ENCODE measurements around the gene TRIM56.
"Not testable (repeated sequence)": the region's sequence is repeated elsewhere in the genome, so short reads cannot be mapped to it uniquely, and the experiment has no call there.

The TRIM56 gene, protein sequence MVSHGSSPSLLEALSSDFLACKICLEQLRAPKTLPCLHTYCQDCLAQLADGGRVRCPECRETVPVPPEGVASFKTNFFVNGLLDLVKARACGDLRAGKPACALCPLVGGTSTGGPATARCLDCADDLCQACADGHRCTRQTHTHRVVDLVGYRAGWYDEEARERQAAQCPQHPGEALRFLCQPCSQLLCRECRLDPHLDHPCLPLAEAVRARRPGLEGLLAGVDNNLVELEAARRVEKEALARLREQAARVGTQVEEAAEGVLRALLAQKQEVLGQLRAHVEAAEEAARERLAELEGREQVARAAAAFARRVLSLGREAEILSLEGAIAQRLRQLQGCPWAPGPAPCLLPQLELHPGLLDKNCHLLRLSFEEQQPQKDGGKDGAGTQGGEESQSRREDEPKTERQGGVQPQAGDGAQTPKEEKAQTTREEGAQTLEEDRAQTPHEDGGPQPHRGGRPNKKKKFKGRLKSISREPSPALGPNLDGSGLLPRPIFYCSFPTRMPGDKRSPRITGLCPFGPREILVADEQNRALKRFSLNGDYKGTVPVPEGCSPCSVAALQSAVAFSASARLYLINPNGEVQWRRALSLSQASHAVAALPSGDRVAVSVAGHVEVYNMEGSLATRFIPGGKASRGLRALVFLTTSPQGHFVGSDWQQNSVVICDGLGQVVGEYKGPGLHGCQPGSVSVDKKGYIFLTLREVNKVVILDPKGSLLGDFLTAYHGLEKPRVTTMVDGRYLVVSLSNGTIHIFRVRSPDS

DNA sequence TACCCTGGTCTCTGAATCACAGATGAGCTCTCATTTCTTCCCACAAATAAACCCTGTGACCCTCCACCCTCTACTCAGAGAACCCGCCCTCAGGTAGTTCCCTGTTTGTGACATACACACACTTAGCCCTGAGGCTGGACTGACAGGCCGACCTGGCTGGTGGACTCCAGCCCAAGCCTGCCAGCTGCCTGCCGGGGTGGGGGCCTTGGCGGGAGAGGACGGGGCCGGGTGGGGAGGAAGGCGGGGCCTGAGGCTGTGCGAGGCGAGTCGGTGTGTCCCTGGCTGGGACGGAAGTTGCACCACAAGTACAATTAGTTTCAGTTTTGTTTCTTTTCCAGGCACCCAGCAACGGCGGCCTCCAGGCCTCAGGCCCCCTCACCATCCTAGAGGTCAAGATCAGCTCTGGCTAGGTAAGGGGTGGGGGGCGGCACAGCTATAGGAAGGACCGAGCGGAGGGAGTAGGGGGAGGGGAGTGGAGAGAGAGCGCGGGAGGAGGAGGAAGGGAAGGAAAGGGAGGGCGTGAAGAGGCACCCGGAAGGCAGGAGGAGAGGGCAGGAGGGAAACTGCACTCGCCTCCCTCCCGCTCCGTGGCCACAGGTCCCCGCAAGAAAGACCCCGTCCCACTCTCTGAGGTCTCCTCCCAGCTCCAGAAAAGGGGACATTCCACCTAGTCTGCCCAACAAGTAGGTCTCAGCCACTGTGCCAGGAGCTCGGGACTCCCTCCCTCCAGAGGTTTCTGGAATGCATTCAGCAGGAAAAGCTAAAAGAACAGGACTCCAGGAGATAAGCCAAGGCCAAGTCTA, at the start of gene TRIM56:
TSS of gene TRIM56 (plus strand) at position 320 of the 803 bp plus-strand sequence. CDS start 1,832 bp downstream, outside the sequence.
- peak; percentile 82 for DNase-seq (ENCODE audit: low spot score)
- FAIRE-seq, result no peak

DNA sequence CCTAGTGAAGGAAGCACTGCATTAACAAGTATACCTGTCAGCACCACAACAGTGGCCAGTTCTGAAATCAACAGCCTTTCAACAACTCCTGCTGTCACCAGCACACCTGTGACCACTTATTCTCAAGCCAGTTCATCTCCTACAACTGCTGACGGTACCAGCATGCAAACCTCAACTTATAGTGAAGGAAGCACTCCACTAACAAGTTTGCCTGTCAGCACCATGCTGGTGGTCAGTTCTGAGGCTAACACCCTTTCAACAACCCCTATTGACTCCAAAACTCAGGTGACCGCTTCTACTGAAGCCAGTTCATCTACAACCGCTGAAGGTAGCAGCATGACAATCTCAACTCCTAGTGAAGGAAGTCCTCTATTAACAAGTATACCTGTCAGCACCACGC, 49.3 kb upstream of the TRIM56 start:
- no peak for DNase-seq (ENCODE audit: low spot score)
- no peak for FAIRE-seq

- not testable (repeated sequence) for FAIRE-seq; DNase-seq (ENCODE audit: low spot score)
These were observed 44.0 kb upstream of the TRIM56 start for GRCh38 chr7:101041283-101041682.

DNA sequence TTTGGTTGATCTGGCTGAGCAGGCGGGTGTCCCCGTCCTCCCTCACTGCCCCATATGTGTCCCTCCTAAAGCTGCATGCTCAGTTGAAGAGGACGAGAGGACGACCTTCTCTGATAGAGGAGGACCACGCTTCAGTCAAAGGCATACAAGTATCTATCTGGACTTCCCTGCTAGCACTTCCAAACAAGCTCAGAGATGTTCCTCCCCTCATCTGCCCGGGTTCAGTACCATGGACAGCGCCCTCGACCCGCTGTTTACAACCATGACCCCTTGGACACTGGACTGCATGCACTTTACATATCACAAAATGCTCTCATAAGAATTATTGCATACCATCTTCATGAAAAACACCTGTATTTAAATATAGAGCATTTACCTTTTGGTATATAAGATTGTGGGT, 26.9 kb upstream of the TRIM56 start:
- DNase-seq (ENCODE audit: low spot score) (peak; percentile 20), FAIRE-seq (no peak)

- FAIRE-seq (no peak), DNase-seq (ENCODE audit: low spot score) (no peak)
These were observed 25.7 kb upstream of the TRIM56 start for GRCh38 chr7:101059620-101059942.

DNA sequence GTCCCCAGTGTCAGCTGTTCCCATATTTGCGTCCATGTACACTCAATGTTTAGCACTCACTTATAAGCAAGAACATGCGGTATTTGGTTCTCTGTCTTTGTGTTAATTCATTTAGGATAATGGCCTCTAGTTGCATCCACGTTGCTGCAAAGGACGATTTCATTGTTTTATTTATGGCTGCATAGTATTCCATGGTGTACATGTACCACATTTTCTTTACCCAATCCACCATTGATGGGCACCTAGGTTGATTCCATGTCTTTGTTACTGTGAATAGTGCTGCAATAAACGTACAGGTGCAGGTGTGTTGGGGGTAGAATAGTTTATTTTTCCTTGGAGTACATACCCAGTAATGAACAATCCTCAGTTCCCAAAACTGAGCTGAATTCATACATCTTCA, 24.3 kb upstream of the TRIM56 start:
- DNase-seq (ENCODE audit: low spot score) (no peak), FAIRE-seq (no peak)

DNA sequence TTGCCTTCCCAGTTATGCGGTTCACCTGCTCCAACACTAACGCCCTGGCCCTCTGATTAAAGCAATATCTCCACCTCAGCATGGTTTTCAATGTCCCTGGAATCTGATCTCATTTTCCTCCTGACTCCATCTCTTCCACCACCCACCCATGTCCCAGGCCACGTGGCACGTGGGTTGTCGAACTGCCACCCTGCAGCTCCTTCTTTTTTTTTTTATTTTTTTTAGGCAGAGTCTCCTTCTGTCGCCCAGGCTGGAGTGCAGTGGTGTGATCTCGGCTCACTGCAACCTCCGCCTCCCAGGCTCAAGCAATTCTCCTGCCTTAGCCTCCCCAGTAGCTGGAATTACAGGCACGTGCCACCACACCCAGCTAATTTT, 21.1 kb upstream of the TRIM56 start:
- not testable (repeated sequence) for FAIRE-seq; DNase-seq (ENCODE audit: low spot score)

GRCh38 chr7:101065162-101065561, 20.1 kb upstream of the TRIM56 start:
- not testable (repeated sequence) for FAIRE-seq

DNA sequence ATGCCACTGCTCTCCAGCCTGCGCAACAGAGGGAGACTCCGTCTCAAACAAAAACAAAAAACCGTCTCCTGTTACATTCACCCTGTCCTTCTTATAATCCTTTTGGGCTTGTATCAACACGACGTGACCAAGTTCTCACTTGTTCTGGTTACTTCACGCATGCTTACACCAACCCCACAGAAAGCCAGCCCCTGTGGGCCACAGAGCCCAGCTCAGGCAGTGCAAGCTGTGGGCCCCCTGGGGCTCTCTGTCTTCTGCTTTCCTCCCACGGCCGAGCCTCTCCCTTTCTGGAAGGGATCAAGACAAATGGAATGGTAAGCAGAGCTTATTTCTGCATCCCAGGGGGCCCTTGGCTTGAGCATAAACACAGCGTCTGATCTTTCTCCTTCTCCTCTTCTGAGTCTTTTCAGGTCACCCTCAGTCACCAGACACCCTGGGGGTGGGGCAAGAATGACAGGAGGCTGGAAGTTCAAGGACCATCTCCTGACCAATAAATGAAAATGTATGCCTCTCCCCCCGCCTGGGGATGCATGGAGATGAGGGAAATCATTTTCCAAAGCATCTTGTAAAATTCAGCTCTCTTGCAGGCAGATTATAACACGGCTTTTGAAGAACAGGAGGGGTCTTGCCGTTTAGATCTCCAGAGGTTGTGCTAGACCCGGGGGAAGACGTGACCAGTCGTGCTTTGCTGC, 19.0 kb upstream of the TRIM56 start:
- no peak for FAIRE-seq
- no peak for DNase-seq (ENCODE audit: low spot score)

More at GRCh38 chr7:101065162-101065561, 20.1 kb upstream of the TRIM56 start:
- not testable (repeated sequence) for DNase-seq (ENCODE audit: low spot score)

DNA sequence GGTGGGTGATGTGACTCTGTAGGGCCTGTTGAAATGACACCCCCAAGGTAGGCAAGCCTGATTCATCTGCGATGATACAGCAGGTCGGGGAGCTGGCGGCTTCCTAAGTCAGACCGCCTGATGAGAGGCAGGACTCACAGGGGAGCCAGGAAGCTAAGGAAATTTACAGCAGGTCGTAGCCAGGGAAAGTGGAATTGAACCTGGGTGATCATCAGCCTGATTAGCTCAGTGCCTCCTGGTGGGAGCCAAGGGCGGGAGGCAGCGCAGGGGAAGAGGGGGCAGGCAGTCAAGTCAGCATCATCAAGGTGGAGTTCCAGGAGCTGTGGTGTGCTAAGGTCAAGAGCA, 18.5 kb upstream of the TRIM56 start:
- FAIRE-seq (no peak), DNase-seq (ENCODE audit: low spot score) (no peak)

DNA sequence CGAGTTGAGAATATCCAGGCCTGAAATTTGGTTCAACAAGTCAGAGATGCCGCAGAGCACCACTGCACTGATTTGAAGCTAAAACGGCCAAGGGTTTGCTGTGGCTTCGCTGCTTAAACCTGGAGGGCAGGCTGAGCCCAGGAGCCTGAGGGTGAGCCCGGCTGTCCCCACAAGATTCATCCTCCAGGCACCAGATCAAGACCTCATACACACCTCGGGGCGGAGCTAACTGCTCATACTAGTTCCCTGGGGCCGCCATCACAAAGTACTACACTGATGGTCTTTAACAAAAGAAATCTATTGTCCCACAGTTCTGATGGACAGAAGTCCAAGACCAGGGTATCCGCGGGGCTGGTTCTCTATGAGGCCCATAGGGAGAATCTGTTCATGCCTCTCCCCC, 16.9 kb upstream of the TRIM56 start:
- DNase-seq (ENCODE audit: low spot score), result no peak
- no peak for FAIRE-seq

DNA sequence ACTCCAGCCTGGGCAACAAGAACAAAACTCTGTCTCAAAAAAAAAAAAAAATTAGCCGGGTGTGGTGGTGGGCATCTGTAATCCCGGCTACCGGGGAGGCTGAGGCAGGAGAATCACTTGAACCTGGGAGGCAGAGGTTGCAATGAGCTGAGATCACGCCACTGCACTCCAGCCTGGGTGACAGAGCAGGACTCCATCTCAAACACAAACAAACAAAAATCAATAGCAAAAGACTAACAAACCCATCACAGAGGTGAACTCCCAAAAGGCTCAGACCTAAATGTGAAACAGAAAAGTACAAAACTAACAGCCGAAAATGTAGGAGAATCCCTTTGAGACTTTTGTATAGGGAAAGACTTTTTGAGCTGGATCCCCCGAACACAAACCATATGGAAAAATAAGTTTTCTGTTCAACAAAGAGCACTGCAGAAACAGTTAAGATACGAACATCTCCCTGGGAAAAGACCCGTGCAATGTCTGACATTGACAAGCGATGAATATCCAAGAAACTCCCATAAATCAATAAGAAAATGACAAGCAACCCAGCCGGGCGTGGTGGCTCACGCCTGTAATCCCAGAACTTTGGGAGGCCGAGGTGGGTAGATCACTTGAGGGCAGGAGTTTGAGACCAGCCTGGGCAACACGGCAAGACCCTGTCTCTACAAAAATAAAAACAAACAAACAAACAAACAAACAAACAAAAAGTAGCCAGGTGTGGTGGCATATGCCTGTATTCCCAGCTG, 13.7 kb upstream of the TRIM56 start:
- not testable (repeated sequence) for DNase-seq (ENCODE audit: low spot score); FAIRE-seq

GRCh38 chr7:101075646-101076045, 9.6 kb upstream of the TRIM56 start:
- DNase-seq (ENCODE audit: low spot score), result no peak
- no peak for FAIRE-seq

- DNase-seq (ENCODE audit: low spot score); FAIRE-seq: not testable (repeated sequence)
These were observed 9.1 kb upstream of the TRIM56 start for GRCh38 chr7:101076183-101076582.

GRCh38 chr7:101077303-101078086, 7.8 kb upstream of the TRIM56 start:
- FAIRE-seq (peak; percentile 81), DNase-seq (ENCODE audit: low spot score) (peak; percentile 91)

- no peak for DNase-seq (ENCODE audit: low spot score)
- FAIRE-seq, result no peak
These were observed 3.8 kb upstream of the TRIM56 start for GRCh38 chr7:101081432-101081831.

GRCh38 chr7:101084865-101085161, 468 bp upstream of the TRIM56 start:
- FAIRE-seq (no peak), DNase-seq (ENCODE audit: low spot score) (no peak)

DNA sequence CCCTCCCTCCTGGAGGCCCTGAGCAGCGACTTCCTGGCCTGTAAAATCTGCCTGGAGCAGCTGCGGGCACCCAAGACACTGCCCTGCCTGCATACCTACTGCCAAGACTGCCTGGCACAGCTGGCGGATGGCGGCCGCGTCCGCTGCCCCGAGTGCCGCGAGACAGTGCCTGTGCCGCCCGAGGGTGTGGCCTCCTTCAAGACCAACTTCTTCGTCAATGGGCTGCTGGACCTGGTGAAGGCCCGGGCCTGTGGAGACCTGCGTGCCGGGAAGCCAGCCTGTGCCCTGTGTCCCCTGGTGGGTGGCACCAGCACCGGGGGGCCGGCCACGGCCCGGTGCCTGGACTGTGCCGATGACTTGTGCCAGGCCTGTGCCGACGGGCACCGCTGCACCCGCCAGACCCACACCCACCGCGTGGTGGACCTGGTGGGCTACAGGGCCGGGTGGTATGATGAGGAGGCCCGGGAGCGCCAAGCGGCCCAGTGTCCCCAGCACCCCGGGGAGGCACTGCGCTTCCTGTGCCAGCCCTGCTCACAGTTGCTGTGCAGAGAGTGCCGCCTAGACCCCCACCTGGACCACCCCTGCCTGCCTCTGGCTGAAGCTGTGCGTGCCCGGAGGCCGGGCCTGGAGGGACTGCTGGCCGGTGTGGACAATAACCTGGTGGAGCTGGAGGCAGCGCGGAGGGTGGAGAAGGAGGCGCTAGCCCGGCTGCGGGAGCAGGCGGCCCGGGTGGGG, 2.2 kb downstream of the TRIM56 start:
- DNase-seq (ENCODE audit: low spot score), result no peak
- FAIRE-seq, result no peak

DNA sequence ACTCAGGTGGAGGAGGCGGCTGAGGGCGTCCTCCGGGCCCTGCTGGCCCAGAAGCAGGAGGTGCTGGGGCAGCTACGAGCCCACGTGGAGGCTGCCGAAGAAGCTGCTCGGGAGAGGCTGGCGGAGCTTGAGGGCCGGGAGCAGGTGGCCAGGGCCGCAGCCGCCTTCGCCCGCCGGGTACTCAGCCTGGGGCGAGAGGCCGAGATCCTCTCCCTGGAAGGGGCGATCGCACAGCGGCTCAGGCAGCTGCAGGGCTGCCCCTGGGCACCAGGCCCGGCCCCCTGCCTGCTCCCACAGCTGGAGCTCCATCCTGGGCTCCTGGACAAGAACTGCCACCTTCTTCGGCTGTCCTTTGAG, 2.8 kb downstream of the TRIM56 start:
- FAIRE-seq, result no peak
- DNase-seq (ENCODE audit: low spot score), result no peak
